Measurements from ENCODE around the gene MAP4K2. TPM values are rescaled to one million over a fixed set of nuclear protein-coding genes. Genes with fewer than 3 reads are reported as not detected.

The MAP4K2 gene
- total and polyA plus RNA-seq, 2 experiments from 2014 or later, result 16.1 to 35.9 TPM

GRCh38 chr11:64792482-64792881 is 10.5 kb downstream of the MAP4K2 start:
- H3K27me3 ChIP-seq, result no peaks in the 10 kb centered on the region
- DNase-seq (ENCODE audit: low read depth in 1 of 2, low spot score in 1 of 2), result no peak
- H3K4me1 ChIP-seq (ENCODE audit: low read depth), result no peaks in the 10 kb centered on the region
- H3K9me3 ChIP-seq (ENCODE audit: low read depth), result no peaks in the 10 kb centered on the region
- TF ChIP-seq, protein P1, sequence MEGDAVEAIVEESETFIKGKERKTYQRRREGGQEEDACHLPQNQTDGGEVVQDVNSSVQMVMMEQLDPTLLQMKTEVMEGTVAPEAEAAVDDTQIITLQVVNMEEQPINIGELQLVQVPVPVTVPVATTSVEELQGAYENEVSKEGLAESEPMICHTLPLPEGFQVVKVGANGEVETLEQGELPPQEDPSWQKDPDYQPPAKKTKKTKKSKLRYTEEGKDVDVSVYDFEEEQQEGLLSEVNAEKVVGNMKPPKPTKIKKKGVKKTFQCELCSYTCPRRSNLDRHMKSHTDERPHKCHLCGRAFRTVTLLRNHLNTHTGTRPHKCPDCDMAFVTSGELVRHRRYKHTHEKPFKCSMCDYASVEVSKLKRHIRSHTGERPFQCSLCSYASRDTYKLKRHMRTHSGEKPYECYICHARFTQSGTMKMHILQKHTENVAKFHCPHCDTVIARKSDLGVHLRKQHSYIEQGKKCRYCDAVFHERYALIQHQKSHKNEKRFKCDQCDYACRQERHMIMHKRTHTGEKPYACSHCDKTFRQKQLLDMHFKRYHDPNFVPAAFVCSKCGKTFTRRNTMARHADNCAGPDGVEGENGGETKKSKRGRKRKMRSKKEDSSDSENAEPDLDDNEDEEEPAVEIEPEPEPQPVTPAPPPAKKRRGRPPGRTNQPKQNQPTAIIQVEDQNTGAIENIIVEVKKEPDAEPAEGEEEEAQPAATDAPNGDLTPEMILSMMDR (IDR thresholded peaks at IDR 0.05; ENCODE audit: low read depth, low read length), result no peak
- no peaks in the 10 kb centered on the region for H3K36me3 ChIP-seq
- H3K4me3 ChIP-seq, result no peak overlapping the region
- H3K27ac ChIP-seq, result no peak overlapping the region

DNA sequence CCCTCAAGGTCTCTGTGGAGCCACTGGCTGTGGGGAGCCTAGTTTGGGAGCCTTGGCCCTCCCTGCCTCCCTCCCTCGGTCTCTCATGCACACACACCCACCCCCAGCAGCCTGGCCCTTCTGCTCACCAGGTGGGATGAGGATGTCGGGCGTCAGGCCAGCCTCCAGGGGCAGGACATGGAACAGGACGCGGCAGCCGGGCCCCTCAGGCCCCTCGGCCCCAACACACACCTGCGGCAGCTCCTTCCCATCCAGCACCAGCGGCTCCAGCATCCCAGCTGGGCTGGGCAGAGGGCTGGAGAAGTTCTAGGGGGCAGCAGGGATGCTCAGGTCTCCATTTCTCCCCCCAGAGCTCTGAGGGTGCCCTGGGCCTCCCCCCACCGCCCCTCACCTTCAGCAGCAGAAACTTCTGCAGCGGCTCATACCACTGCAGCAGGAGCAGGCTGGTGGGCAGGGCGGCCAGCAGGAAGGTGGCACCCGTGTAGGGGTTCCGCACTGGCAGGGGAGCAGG is 11.2 kb downstream of the MAP4K2 start:
- no peak for DNase-seq (ENCODE audit: low read depth in 1 of 2, low spot score in 1 of 2)
- Histone ChIP-seq H3K27me3 (no peaks in the 10 kb centered on the region), H3K9me3 (ENCODE audit: low read depth) (no peaks in the 10 kb centered on the region), H3K4me1 (ENCODE audit: low read depth) (no peaks in the 10 kb centered on the region), H3K27ac (no peak overlapping the region), H3K4me3 (no peak overlapping the region), H3K36me3 (no peaks in the 10 kb centered on the region)
- TF ChIP-seq, protein P1 (IDR thresholded peaks at IDR 0.05; ENCODE audit: low read depth, low read length), result no peak

DNA sequence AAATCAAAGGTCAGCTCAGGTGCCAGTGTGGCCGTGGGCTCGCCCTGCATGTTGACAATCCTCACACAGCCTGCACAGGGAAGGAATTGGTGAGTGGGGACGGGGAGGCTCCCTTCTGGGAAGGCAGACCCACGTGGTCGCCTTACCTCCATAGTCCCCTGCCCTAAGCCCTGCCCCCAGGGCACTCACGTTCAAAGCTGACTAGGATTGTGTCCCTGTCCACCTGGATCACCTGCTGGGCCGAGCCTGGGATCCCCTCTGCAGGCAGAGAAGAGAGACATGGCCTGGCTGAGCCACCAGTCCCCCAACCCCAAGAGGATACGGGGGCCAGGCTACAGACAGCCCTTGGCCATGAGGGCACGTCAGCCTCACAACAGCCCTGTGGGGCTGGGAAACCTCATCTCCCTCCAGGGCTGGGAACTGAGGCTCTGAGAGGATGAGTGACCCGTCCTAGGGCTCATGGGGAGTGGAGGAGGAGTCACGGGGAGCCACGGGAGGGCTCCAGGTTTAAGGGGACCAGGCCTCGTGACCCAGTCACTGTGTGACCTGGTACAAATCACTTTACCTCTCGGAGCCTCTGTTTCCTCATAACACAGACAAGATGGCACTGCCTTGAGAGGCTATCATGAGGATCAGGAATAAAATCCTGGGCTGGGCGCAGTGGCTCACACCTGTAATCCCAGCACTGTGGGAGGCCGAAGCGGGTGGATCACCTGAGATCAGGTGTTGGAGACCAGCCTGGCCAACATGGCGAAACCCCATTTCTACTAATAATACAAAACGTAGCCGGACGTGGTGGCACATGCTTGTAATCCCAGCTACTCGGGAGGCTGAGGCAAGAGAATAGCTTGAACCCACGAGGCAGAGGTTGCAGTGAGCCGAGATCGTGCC is 12.6 kb downstream of the MAP4K2 start:
- TF ChIP-seq, protein P1 (IDR thresholded peaks at IDR 0.05; ENCODE audit: low read depth, low read length), result no peak
- Histone ChIP-seq H3K9me3 (ENCODE audit: low read depth) (no peaks in the 10 kb centered on the region), H3K4me3 (no peak overlapping the region), H3K36me3 (no peaks in the 10 kb centered on the region), H3K4me1 (ENCODE audit: low read depth) (no peaks in the 10 kb centered on the region), H3K27me3 (no peaks in the 10 kb centered on the region), H3K27ac (no peak overlapping the region)
- DNase-seq (ENCODE audit: low read depth in 1 of 2, low spot score in 1 of 2), result no peak

- Histone ChIP-seq H3K27ac (no peak overlapping the region), H3K4me1 (ENCODE audit: low read depth) (no peaks in the 10 kb centered on the region), H3K27me3 (no peaks in the 10 kb centered on the region), H3K4me3 (no peak overlapping the region), H3K9me3 (ENCODE audit: low read depth) (no peaks in the 10 kb centered on the region), H3K36me3 (no peaks in the 10 kb centered on the region)
- TF ChIP-seq, protein P1 (IDR thresholded peaks at IDR 0.05; ENCODE audit: low read depth, low read length), result no peak
- no peak for DNase-seq (ENCODE audit: low read depth in 1 of 2, low spot score in 1 of 2)
These were observed 13.4 kb downstream of the MAP4K2 start for GRCh38 chr11:64789331-64790204.

- Histone ChIP-seq H3K4me3 (no peak overlapping the region), H3K4me1 (ENCODE audit: low read depth) (no peaks in the 10 kb centered on the region), H3K36me3 (no peaks in the 10 kb centered on the region), H3K9me3 (ENCODE audit: low read depth) (no peaks in the 10 kb centered on the region), H3K27ac (no peak overlapping the region), H3K27me3 (no peaks in the 10 kb centered on the region)
- TF ChIP-seq, protein P1 (IDR thresholded peaks at IDR 0.05; ENCODE audit: low read depth, low read length), result no peak
- no peak for DNase-seq (ENCODE audit: low read depth in 1 of 2, low spot score in 1 of 2)
These were observed 14.4 kb downstream of the MAP4K2 start for GRCh38 chr11:64788321-64789215.
